HG03460 (cell line): ENCODE measurements around the gene SPEM3.
A peak's percentile ranks its signal among the peaks of the same experiment; 100 is the strongest.

Experiments used
- ATAC-seq: cut with Tn5 transposase; IDR thresholded peaks from one replicate; pipeline ENCODE4 v1.9.1; 2021; ENCODE audit not compliant: unreplicated experiment

Gene SPEM3

GRCh38 chr17:7428557-7428956, at the start of gene SPEM3:
Gene SPEM3, plus strand, starts transcription at chr17:7428857. Its CDS starts 46 bp downstream, at chr17:7428903.
- ATAC-seq: no peak

GRCh38 chr17:7379134-7379533, 49.5 kb upstream of the SPEM3 start:
- no peak for ATAC-seq

- ATAC-seq: no peak
Measured at GRCh38 chr17:7380321-7380720, 48.3 kb upstream of the SPEM3 start.

- no peak for ATAC-seq
Measured at GRCh38 chr17:7380855-7381683, 47.6 kb upstream of the SPEM3 start, which contains the start of gene TNK1. Gene TNK1, plus strand, starts transcription at chr17:7381089. Its CDS starts 1,838 bp downstream, at chr17:7382927.

GRCh38 chr17:7382901-7383300, 45.8 kb upstream of the SPEM3 start:
- ATAC-seq: no peak

- no peak for ATAC-seq
Measured at GRCh38 chr17:7383371-7383741, 45.3 kb upstream of the SPEM3 start.

GRCh38 chr17:7383742-7384488, 44.7 kb upstream of the SPEM3 start:
- peak; percentile 67 for ATAC-seq

GRCh38 chr17:7384489-7385081, 44.1 kb upstream of the SPEM3 start:
- no peak for ATAC-seq

- no peak for ATAC-seq
Measured at GRCh38 chr17:7388856-7389255, 39.8 kb upstream of the SPEM3 start.

GRCh38 chr17:7389924-7390910, 38.4 kb upstream of the SPEM3 start:
- no peak for ATAC-seq

GRCh38 chr17:7391307-7391706, 37.4 kb upstream of the SPEM3 start:
- ATAC-seq: no peak

GRCh38 chr17:7392696-7393612, 35.7 kb upstream of the SPEM3 start:
- ATAC-seq: no peak

GRCh38 chr17:7393613-7394451, 34.8 kb upstream of the SPEM3 start:
- ATAC-seq: peak; percentile 43

GRCh38 chr17:7394452-7395191, 34.0 kb upstream of the SPEM3 start, which contains the start of gene PLSCR3:
Gene PLSCR3, minus strand, starts transcription at chr17:7394525. Its CDS starts 415 bp downstream, at chr17:7394110.
- ATAC-seq: peak; percentile 68

- no peak for ATAC-seq
Measured at GRCh38 chr17:7396147-7396546, 32.5 kb upstream of the SPEM3 start.

- no peak for ATAC-seq
Measured at GRCh38 chr17:7398612-7399011, 30.0 kb upstream of the SPEM3 start.

- ATAC-seq: no peak
Measured at GRCh38 chr17:7403043-7403726, 25.5 kb upstream of the SPEM3 start.

- peak; percentile 20 for ATAC-seq
Measured at GRCh38 chr17:7403727-7403976, 25.0 kb upstream of the SPEM3 start.
